ENCODE results near the gene ZER1.
"Not testable (repeated sequence)": the region's sequence is repeated elsewhere in the genome, so short reads cannot be mapped to it uniquely, and the experiment has no call there.

The ZER1 gene

GRCh38 chr9:128715436-128715750 lies 56.3 kb downstream of the ZER1 start:
- DNase-seq (ENCODE audit: low spot score): no peak

DNA sequence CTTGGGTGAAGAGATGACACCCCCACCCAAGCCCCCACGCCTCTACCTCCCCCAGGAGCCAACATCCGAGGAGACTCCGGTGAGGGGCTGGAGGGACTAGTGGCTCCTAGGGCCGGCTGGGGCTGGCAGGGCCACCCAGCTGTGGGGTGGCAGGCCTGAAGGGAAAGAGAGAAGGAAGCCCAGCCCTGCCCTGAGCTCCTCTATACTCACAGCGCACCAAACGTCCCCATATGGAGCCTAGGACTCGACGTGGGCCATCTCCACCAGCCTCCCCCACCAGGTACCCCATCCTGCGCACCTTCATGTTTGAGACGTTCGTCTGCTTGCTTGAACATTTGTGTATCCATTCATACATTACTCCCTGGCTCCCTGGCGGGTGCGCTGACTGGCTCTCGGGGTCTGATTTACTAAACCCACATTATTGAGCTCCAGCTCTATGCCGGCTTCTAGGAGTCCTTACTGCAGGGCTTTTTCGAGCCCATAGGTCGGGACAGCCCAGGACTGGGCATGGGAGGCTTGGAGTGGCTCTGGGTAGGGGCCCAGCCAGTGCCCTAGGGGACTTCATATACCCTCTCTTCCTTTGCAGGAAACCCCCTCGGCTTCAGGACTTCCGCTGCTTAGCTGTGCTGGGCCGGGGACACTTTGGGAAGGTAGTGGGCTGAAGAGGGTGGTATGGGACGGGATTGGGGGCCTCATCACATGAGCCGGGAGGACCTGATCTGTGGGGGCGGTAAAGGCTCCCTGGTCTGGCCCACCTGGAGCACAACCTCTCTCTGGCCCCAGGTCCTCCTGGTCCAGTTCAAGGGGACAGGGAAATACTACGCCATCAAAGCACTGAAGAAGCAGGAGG lies 56.9 kb downstream of the ZER1 start:
- no peak for DNase-seq (ENCODE audit: low spot score)

GRCh38 chr9:128713941-128714573 lies 57.7 kb downstream of the ZER1 start:
- DNase-seq (ENCODE audit: low spot score): no peak

- no peak for DNase-seq (ENCODE audit: low spot score)
Observed at GRCh38 chr9:128713411-128713780, 58.3 kb downstream of the ZER1 start.

DNA sequence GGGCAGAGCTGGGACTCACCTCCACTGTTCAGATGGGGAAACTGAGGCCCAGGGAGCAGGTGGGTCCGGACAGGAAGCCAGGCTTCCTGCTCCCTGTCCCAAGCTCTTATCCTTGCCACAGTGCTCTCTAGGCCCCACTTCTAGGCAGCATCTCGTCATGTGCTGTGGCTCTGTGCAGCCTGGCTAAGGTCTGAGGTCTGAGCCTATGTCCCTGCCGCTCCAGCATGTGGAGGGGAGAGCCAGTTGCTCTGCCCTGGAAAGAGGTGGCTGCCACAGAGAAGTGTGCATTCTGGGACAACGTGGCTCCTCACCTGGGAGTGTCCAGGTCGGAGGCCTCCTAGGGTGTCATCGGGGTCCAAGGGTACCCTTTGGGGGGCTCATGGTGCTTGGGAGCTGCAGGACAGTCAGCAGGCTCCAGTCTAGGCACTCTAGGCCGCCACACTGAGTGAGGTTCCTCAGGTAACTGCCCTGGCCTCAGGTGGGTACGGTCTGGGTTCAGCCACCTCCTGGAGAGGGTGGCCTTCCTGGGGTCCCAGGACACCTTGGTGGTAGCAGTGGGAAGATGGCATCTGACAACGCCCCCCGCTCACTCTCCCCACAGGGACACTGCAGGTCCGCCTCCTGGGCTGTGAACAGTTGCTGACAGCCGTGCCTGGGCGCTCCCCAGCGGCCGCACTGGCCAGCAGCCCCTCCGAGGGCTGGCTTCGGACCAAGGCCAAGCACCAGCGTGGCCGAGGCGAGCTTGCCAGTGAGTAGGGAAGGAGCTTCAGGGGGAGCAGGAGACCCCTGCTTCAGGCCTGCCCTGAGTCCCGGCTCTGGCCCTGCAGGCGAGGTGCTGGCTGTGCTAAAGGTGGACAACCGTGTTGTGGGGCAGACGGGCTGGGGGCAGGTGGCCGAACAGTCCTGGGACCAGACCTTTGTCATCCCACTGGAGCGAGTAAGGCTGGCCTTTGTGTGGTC lies 59.0 kb downstream of the ZER1 start:
- no peak for DNase-seq (ENCODE audit: low spot score)

GRCh38 chr9:128707446-128707845 lies 64.3 kb downstream of the ZER1 start:
- no peak for DNase-seq (ENCODE audit: low spot score)

DNA sequence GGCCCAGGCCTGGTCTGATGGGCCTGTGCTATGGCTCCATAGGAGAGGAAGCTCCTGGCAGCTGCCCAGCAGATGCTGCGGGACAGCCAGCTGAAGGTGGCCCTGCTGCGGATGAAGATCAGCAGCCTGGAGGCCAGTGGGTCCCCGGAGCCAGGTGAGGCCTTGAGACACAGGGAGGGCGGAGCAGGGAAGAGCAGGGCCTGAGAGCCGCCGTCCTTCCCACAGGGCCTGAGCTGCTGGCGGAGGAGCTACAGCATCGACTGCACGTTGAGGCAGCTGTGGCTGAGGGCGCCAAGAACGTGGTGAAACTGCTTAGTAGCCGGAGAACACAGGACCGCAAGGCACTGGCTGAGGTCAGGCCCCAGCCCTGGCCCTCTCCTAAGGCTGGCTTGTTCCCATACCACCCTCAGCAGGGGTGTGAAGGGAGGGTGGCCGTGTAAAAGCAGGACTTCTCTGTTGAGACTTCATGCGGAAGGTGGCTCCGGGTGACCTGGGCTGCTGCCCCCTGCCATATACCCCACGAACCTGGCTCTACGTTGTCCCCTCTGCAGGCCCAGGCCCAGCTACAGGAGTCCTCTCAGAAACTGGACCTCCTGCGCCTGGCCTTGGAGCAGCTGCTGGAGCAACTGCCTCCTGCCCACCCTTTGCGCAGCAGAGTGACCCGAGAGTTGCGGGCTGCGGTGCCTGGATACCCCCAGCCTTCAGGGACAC lies 64.9 kb downstream of the ZER1 start:
- DNase-seq (ENCODE audit: low spot score): no peak

DNA sequence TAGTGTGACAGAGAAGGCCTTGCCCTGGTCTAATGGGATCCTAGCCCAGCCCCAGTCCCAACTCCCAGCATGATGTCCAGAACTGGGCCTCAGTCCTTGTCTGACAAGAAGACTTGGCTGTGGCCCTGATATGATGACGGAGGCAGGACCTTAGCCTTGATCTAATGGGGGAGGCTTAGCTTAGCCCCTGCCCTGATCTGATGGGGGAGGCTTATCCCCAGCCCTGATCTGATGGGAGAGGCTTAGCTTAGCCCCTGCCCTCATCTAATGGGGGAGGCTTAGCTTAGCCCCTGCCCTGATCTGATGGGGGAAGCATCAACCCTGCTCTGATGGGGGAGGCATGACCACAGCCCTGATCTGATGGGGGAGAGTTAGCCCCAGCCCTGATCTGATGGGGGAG lies 65.7 kb downstream of the ZER1 start:
- no peak for DNase-seq (ENCODE audit: low spot score)

DNA sequence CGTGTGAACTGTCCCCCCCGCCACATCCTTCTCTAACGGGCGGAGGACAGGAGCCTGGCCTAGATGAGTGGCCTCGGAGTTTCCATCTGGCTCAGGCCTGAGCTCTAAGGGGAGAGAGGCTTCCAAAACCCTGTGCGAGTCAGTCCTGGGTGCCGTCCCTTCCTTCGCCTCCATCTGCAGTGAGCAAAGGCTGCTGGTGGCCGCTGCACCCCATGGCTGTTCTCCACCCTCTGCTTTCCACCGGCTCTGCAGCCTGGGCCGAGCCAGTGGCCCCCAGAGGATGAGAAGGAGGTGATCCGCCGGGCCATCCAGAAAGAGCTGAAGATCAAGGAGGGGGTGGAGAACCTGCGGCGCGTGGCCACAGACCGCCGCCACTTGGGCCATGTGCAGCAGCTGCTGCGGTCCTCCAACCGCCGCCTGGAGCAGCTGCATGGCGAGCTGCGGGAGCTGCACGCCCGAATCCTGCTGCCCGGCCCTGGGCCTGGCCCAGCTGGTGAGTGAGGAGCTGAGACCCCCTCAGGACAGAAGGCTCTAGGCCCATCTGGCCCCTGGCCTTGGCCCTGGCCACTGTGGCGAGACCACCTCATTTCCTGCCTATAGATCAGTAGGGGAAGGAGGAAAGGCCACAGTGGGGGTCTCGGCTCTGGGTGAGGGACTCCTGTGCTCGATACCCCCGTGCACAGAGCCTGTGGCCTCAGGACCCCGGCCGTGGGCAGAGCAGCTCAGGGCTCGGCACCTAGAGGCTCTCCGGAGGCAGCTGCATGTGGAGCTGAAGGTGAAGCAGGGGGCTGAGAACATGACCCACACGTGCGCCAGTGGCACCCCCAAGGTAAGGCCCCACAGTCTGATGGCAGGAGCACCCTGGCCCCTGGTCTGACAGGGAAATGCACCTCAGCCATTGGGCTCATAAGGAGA lies 66.4 kb downstream of the ZER1 start:
- no peak for DNase-seq (ENCODE audit: low spot score)

- DNase-seq (ENCODE audit: low spot score): no peak
Observed at GRCh38 chr9:128704356-128704670, 67.4 kb downstream of the ZER1 start.

GRCh38 chr9:128703616-128704355 lies 67.9 kb downstream of the ZER1 start:
- DNase-seq (ENCODE audit: low spot score): peak; percentile 76

DNA sequence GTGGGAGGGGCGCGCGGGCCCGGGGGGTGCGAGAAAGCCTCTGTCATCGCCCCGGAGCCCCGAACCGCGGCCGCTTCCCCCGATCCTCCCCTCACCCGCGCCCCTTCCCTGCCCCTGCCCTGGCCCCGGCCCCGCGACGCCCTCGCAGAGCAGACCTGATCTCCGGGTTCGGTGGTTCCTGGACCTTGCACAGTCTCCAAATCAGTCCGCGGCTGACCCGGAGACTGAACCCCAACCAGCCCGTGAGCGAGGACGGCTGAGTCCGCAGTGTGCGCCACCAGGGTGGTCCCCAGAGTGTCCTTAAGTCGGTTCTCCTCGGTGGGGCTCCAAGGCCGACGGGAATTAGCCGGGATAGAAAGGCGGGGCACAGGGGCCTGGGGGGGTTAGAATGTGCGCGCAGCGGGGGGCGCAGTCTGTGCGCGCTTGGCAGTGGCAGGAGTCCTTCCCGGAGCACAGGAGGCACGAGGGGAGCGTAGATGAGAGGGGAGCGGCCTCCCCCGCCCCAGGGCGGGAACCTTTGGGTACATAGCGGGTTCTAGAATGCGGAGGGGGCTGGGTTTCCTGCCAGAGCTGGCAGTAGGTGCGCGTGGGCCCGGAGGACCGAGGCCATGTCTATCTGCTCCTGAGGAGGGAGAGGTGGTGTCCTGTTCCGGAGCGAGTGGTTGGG lies 68.6 kb downstream of the ZER1 start:
- peak; percentile 81 for DNase-seq (ENCODE audit: low spot score)

- no peak for DNase-seq (ENCODE audit: low spot score)
Observed at GRCh38 chr9:128702445-128702948, 69.2 kb downstream of the ZER1 start, which contains the start of gene PKN3. PKN3 (plus strand) TSS chr9:128702503; CDS start chr9:128702916, 413 bp downstream.

DNA sequence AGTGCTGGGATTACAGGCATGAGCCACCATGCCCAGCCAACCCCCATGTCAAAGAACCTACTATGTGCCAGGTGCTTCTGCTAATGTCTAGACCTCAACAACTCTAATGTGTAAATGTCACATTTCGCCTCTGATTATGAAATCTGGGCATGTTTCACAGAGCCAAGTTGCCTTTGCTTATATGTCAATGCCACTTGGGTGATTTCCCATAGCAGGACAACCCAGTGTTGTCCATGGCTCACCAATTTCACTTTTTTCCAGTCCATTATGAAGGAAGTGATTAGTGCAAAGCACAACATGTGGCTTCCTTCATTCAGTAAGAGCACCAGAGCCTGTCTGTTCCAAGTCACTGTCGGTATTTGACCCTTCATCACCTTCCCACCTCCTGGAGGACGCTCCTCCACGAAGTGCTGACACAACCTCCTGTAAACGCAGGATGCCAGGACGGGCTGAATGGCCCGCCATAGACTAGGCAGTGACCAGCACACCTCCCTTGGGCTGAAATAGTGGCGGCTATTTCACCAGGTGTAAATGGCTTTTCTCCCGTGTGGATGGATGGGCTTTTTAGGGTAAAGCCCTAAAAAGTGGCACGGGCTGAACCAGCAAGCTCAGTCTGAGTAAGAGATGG lies 70.4 kb downstream of the ZER1 start:
- DNase-seq (ENCODE audit: low spot score): no peak

GRCh38 chr9:128699096-128699795 lies 72.5 kb downstream of the ZER1 start:
- not testable (repeated sequence) for DNase-seq (ENCODE audit: low spot score)

- DNase-seq (ENCODE audit: low spot score): peak; percentile 53
Observed at GRCh38 chr9:128696923-128697707, 74.6 kb downstream of the ZER1 start.

- no peak for DNase-seq (ENCODE audit: low spot score)
Observed at GRCh38 chr9:128694344-128694743, 77.4 kb downstream of the ZER1 start.

GRCh38 chr9:128693738-128694137 lies 78.0 kb downstream of the ZER1 start:
- DNase-seq (ENCODE audit: low spot score): not testable (repeated sequence)
